GM12878 (cell line): ENCODE results near the gene SDR9C7. TPM values are rescaled to one million over a fixed set of nuclear protein-coding genes. Genes with fewer than 3 reads are reported as not detected.

Source experiments
- ATAC-seq: fragments of 200-7000 bp; cut with Tn5 transposase; 3 replicates; pipeline ENCODE4 v1.9.1; 2020; ENCODE audit warnings: mild to moderate bottlenecking, moderate library complexity
- BruUV-seq: library from RNA; stranded (reverse); fragments of 400-500 nt; replicated peaks from 2 replicates; lab custom pipeline; 2021; lab: Mats Ljungman, UMichigan
- CTCF ChIA-PET: fragments of 300-600 bp; sonication (Branson Sonifier 250); formaldehyde crosslinking; extraction: SDS; loops from one replicate; lab custom pipeline; 2021; ENCODE audit warnings: inconsistent platforms; lab: Yijun Ruan, JAX
- POLR2A ChIA-PET: fragments of 350-600 bp; formaldehyde crosslinking; extraction: SDS; loops from one replicate; lab custom pipeline; 2021; ENCODE audit warnings: inconsistent platforms; lab: Charles Lee
- RAD21 ChIA-PET: fragments of 300-600 bp; sonication (Branson Sonifier 250); formaldehyde crosslinking; loops from one replicate; lab custom pipeline; 2023; ENCODE audit warnings: antibody characterized with exemption; ENCODE audit not compliant: unreplicated experiment; lab: Charles Lee
- SMC1A ChIA-PET: fragments of 300-600 bp; sonication (Branson Sonifier 250); formaldehyde crosslinking; loops from one replicate; lab custom pipeline; 2023; ENCODE audit not compliant: unreplicated experiment, uncharacterized antibody; lab: Charles Lee
- DNase-seq: peaks from one replicate; pipeline ENCODE4 v3.0.0-alpha.2; 2011; ENCODE audit warnings: low read depth, low spot score
- FAIRE-seq: peaks from 3 replicates; lab custom pipeline; 2011; peaks lifted over from hg19 to GRCh38; lab: Jason Lieb, UNC
- H2AFZ ChIP-seq: 2 replicates; pipeline ENCODE4 v1.6.0; 2011; ENCODE audit warnings: low read depth, low read length, control low read depth; ENCODE audit not compliant: control insufficient read depth
- H3K27ac ChIP-seq: 2 replicates; pipeline ENCODE4 v1.5.1; 2011; ENCODE audit warnings: control low read depth; ENCODE audit not compliant: control insufficient read depth, insufficient read depth
- H3K27me3 ChIP-seq, 2 experiments: replicated peaks in 1 of 2; 2 replicates each; pipeline versions ENCODE4 v1.6.0 to v1.6.1; 2011; ENCODE audit warnings: low read length in 1 of 2; ENCODE audit not compliant: control insufficient read depth in 2 of 2, insufficient read depth in 2 of 2
- H3K36me3 ChIP-seq, 2 experiments: 2 replicates each; pipeline ENCODE4 v1.5.1; 2011; ENCODE audit warnings: low read length in 1 of 2; ENCODE audit not compliant: control insufficient read depth in 2 of 2, insufficient read depth in 2 of 2
- H3K4me1 ChIP-seq: 2 replicates; pipeline ENCODE4 v1.6.1; 2011; ENCODE audit warnings: mild to moderate bottlenecking, low read length, moderate library complexity, mixed read lengths; ENCODE audit not compliant: control insufficient read depth, insufficient read depth
- H3K4me2 ChIP-seq: 2 replicates; pipeline ENCODE4 v1.6.0; 2011; ENCODE audit warnings: control low read depth; ENCODE audit not compliant: control insufficient read depth, insufficient read depth
- H3K4me3 ChIP-seq: fragments of 200-600 bp; sonication (generic); 2 replicates; pipeline ENCODE4 v1.5.1; 2016
- H3K79me2 ChIP-seq: 2 replicates; pipeline ENCODE4 v1.6.0; 2011; ENCODE audit warnings: low read length; ENCODE audit not compliant: control insufficient read depth, insufficient read depth
- H3K9ac ChIP-seq: 2 replicates; pipeline ENCODE4 v1.8.0; 2011; ENCODE audit warnings: low read length, control low read depth, mixed read lengths; ENCODE audit not compliant: control insufficient read depth, insufficient read depth
- H3K9me3 ChIP-seq: replicated peaks from 3 replicates; pipeline ENCODE4 v1.5.1; 2011; ENCODE audit warnings: mild to moderate bottlenecking, low read length; ENCODE audit not compliant: control insufficient read depth, insufficient read depth
- H4K20me1 ChIP-seq: 2 replicates; pipeline ENCODE4 v1.6.0; 2011; ENCODE audit not compliant: control insufficient read depth, insufficient read depth
- ATF3 ChIP-seq: IDR thresholded peaks from 2 replicates; pipeline ENCODE4 v1.6.1; 2011; ENCODE audit warnings: low read depth, mild to moderate bottlenecking, low read length, moderate library complexity, borderline replicate concordance; ENCODE audit errors: extremely low read depth
- CHD2 ChIP-seq: IDR thresholded peaks from 2 replicates; pipeline ENCODE4 v1.6.1; 2011; ENCODE audit warnings: low read depth, low read length, improper control_type of control experiment, borderline replicate concordance
- E2F8 ChIP-seq: fragments of 450-650 bp; IDR thresholded peaks from 2 replicates; pipeline ENCODE4 v1.6.1; 2018; ENCODE audit warnings: mild to moderate bottlenecking, low read depth, moderate library complexity; ENCODE audit not compliant: partially characterized antibody
- FOXM1 ChIP-seq: IDR thresholded peaks from 2 replicates; pipeline ENCODE4 v1.6.1; 2012; ENCODE audit warnings: low read depth, mild to moderate bottlenecking, inconsistent platforms, low read length, moderate library complexity
- HDAC6 ChIP-seq: fragments of 200-600 bp; sonication (generic); IDR thresholded peaks from one replicate; pipeline ENCODE4 v1.8.0; 2017; ENCODE audit warnings: antibody characterized with exemption; ENCODE audit not compliant: unreplicated experiment
- KLF5 ChIP-seq: fragments of 450-650 bp; IDR thresholded peaks from 2 replicates; pipeline ENCODE4 v1.6.1; 2014; ENCODE audit warnings: mild to moderate bottlenecking; ENCODE audit not compliant: partially characterized antibody
- PAX5 ChIP-seq: IDR thresholded peaks from 2 replicates; pipeline ENCODE4 v1.6.1; 2011; ENCODE audit warnings: low read depth, low read length, borderline replicate concordance
- POLR2AphosphoS2 ChIP-seq: IDR thresholded peaks from 2 replicates; pipeline ENCODE4 v1.6.1; 2011; ENCODE audit warnings: low read depth, mild to moderate bottlenecking, low read length, improper control_type of control experiment, moderate library complexity
- POLR2AphosphoS5 ChIP-seq: IDR thresholded peaks from 2 replicates; pipeline ENCODE4 v1.6.1; 2011; ENCODE audit warnings: mild to moderate bottlenecking, low read length, inconsistent platforms
- SPI1 ChIP-seq: IDR thresholded peaks from 2 replicates; pipeline ENCODE4 v1.6.1; 2011; ENCODE audit warnings: low read depth, mild to moderate bottlenecking, low read length, moderate library complexity, borderline replicate concordance; ENCODE audit not compliant: insufficient read depth
- TCF3 ChIP-seq: IDR thresholded peaks from 2 replicates; pipeline ENCODE4 v1.6.1; 2012; ENCODE audit warnings: low read depth, mild to moderate bottlenecking, low read length, borderline replicate concordance; ENCODE audit not compliant: insufficient read depth
- USF1 ChIP-seq: IDR thresholded peaks from 2 replicates; pipeline ENCODE4 v1.6.1; 2011; ENCODE audit warnings: borderline replicate concordance, low read depth, mild to moderate bottlenecking, moderate library complexity, mixed read lengths, low read length; ENCODE audit not compliant: insufficient read depth; ENCODE audit errors: extremely low read length
- WGBS: methylation state at CpG from one replicate; pipeline ENCODE4 v1.1.6; 2016; ENCODE audit warnings: low lambda C conversion rate; ENCODE audit not compliant: insufficient replicate concordance, insufficient coverage; ENCODE audit errors: missing lambda C conversion rate; 5-methylcytosine and 5-hydroxymethylcytosine counted together
- in situ Hi-C: fragments of 300-500 bp; cut with MboI; formaldehyde crosslinking; loops from 9 replicates; pipeline ENCODE4 v1.14.3; 2018; ENCODE audit warnings: mixed read lengths
- intact Hi-C: fragments of 100-400 bp; cut with micrococcal nuclease; formaldehyde crosslinking; loops from one replicate; pipeline ENCODE4 v1.14.2; 2022; ENCODE audit not compliant: unreplicated experiment
- polyA plus RNA-seq, 11 experiments: library from polyadenylated mRNA; depleted of rRNA in 4 of 11; unstranded in 6 of 11; stranded (reverse) in 5 of 11; fragments of >200 nt; fragmentation: Nextera tagmentation in 4 of 11; fragmentation: Illumina TruSeq in 1 of 11; extraction: Ambion mirVana in 4 of 11; extraction: Trizol in 1 of 11; gene quantifications; 1 replicate in 1 of 11; 2 replicates in 10 of 11; pipeline versions ENCODE4 v1.2.1 to v1.2.3, GENCODE V29; 2011 to 2016; ENCODE audit warnings: inconsistent platforms in 2 of 11, missing spikeins in 2 of 11, low read depth in 1 of 11
- total RNA-seq, 4 experiments: library from RNA; depleted of rRNA in 3 of 4; stranded (reverse); fragments of >200 nt in 3 of 4; fragmentation: Illumina TruSeq in 1 of 4; extraction: Trizol in 1 of 4; gene quantifications; 2 replicates each; pipeline versions ENCODE4 v1.2.1 to v1.2.3, GENCODE V29; 2013 to 2021

Gene SDR9C7
- total and polyA plus RNA-seq, 10 of the 15 experiments (the other 5 are each of a cell fraction or from before 2014, with no cell fraction given): 0.04 TPM; not detected in 9

GRCh38 chr12:56916296-56916995 lies 17.8 kb downstream of the SDR9C7 start:
- FAIRE-seq: no peak
- H3K27ac ChIP-seq: no peak overlapping the region
- no TSS peak for BruUV-seq
- 33% methylated on average over 4 of the region's 4 CpGs for WGBS
- SMC1A ChIA-PET: interaction anchor here (0.7 kb wide), 2 partner anchors 14 to 83 kb away, joined by 3 read pairs; no protein-coding TSS in a partner anchor
- ATAC-seq: no peak
- in situ Hi-C loops (no loop called here), intact Hi-C loops (no loop called here)
- no peak overlapping the region for H3K4me3 ChIP-seq
- H3K36me3 ChIP-seq: no peaks in the 10 kb centered on the region
- POLR2A ChIA-PET: interaction anchor here (0.5 kb wide), 1 partner anchor 321 kb away, joined by 3 read pairs; no protein-coding TSS in a partner anchor
- no peaks in the 10 kb centered on the region for H3K79me2 ChIP-seq
- RAD21 ChIA-PET: no interaction called here
- H2AFZ ChIP-seq: no peak overlapping the region
- no peaks in the 10 kb centered on the region for H4K20me1 ChIP-seq
- H3K4me1 ChIP-seq: no peaks in the 10 kb centered on the region
- CTCF ChIA-PET: no interaction called here
- DNase-seq: no peak
- H3K27me3 ChIP-seq: no peaks in the 10 kb centered on the region; a peak in 1 of 4 replicates
- H3K4me2 ChIP-seq: no peak overlapping the region
- no peak overlapping the region for H3K9ac ChIP-seq
- H3K9me3 ChIP-seq: no peaks in the 10 kb centered on the region
- TF ChIP-seq HDAC6: no peak
- TF ChIP-seq USF1: no peak
- no peak for TF ChIP-seq SPI1
- TF ChIP-seq CHD2: no peak
- no peak for TF ChIP-seq PAX5
- TF ChIP-seq FOXM1: no peak
- TF ChIP-seq POLR2AphosphoS5: no peak
- no peak for TF ChIP-seq POLR2AphosphoS2
- no peak for TF ChIP-seq E2F8
- no peak for TF ChIP-seq ATF3
- TF ChIP-seq KLF5: no peak
- TF ChIP-seq TCF3: no peak
